GM21447 (cell line): ENCODE data around the gene BIK.
"Not testable (repeated sequence)": the region's sequence is repeated elsewhere in the genome, so short reads cannot be mapped to it uniquely, and the experiment has no call there.

Experiments
- ATAC-seq: cut with Tn5 transposase; IDR thresholded peaks from one replicate; pipeline ENCODE4 v1.9.1; 2021; ENCODE audit not compliant: unreplicated experiment

The BIK gene

DNA sequence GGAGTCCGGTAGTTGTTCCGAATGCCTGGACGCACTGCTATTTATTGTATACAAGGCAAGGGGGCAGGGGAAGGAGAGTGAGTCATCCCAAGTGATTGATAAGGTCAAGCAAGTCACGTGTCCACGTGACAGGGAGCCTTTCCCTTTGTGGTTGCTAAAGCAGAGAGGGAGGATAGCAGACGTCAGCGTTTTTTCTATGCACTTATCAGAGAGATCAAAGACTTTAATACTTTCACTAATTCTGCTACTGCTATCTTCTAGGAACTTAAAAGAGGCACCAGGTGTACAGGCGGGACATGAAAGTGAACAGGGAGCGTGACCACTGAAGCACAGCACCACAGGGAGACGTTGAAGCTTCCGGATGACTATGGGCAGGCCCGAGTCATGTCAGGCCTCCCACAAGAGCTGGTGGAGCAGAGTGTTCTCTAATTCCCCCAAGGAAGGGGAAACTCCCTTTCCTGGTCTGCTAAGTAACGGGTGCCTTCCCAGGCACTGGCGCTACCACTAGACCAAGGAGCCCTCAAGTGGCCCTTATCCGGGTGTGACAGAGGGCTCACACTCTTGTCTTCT, 6.4 kb upstream of the BIK start:
- ATAC-seq = not testable (repeated sequence)

DNA sequence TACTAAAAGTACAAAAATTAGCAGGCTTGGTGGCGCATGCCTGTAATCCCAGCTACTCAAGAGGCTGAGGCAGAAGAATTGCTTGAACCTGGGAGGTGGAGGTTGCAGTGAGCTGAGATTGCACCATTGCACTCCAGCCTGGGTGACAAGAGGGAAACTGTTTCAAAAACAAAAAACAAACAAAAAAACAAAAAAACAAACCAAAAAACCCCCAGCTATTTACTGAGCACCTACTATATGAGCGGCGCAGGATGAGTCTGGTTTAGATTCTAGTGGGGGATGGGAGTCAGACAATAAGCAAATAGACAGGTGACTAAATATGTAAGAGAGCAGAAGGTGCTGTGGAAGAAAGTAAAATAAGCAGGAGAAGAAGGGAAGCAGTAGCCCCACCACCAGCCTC, 5.6 kb upstream of the BIK start:
- ATAC-seq = not testable (repeated sequence)

DNA sequence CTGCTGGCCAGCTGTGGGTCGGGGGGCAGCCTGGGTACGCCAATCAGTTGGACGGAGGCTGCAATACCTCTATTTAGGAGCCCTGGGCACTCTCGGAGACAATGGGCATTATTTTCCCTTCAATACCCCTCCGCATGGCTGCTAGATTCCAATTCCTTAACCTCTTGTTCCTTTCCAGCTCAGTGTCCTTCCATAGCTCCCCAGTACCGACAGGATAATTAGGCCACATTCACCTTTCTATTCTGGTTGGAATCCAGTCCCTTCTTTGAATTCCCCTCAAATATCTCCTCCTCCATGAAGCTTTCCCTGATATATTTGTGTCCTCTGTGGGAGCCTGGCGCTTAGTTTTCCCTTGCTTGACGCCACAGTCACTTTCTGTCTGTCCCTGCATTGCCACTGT, 4.2 kb upstream of the BIK start:
- no peak for ATAC-seq

DNA sequence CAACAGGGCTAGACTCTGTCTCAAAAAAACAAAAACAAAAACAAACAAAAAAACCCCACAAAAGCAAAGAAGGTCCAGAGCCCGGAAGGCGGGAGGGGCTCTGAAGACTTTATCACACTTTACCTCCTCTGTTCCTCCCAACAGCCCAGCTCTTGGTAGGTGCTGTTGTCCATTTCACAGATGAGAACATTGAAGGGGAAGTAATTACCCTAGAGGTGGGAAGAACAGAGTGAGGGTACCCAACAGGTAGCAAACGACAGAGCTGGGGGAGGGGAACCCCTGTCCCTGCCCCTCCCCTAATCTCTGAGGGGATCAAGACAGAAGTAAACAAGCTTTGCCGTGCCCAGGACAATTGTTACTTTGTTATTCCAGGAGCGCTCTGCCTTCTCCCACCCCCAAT, 1.0 kb upstream of the BIK start:
- no peak for ATAC-seq

DNA sequence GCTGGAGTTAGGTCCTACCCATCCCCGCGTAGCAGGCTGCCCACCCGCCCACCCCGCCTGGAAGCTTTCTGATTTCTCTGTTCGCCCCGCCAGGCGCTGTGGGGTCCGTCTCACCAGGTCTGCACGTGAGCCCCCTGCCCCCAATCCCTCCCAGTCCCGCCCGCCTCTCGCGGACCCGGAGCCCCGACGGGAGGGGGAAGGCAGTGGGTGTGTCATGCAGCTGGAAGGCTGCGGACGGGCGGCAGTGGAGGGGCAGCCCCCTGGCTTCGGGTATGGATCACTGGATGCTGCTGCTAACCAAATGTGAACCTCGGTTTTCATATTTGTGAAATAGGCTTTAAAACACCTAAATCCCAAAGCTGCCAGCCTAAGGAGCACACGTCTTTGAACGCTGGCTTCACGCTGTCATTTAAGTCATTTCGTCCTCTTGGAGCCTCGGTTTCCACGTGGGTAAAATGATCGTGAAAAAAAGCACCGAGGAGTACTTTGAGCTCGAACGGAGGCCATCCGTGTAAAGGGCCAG, 568 bp upstream of the BIK start:
- ATAC-seq = no peak

DNA sequence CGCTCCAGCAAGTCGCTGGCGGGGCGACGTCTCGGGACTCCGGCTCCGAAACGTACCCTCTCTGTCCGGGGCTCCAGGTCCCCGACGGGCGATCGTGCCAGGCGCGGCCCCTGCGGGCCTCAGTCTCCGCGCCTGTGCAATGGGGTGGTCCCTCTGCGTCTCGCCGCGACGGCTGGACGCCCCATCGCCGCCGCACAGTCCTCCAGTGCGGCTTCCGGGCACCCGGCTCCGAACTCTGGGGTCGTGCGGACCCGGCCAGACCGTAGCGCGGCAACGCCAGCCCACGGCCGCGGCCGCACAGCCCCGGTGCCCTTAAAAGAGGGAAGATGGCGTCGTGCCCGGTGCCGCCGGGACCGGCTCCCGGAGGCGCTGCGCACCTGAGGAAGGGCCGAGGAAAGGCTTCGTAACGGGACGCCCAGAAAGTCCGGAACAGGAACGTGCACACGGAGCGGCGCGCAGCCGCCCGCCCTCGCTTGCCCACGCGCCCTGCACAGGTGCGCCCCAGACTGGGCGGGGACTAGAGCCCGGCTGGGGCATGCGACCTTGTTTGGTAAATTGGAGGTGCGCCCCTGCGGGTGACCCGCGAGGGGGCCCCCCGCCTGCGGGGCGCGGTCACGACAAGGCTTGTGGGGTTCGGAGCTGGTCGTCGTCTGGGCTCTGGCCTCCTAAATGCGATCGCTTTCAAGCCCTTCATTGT, 525 bp downstream of the BIK start:
- no peak for ATAC-seq

DNA sequence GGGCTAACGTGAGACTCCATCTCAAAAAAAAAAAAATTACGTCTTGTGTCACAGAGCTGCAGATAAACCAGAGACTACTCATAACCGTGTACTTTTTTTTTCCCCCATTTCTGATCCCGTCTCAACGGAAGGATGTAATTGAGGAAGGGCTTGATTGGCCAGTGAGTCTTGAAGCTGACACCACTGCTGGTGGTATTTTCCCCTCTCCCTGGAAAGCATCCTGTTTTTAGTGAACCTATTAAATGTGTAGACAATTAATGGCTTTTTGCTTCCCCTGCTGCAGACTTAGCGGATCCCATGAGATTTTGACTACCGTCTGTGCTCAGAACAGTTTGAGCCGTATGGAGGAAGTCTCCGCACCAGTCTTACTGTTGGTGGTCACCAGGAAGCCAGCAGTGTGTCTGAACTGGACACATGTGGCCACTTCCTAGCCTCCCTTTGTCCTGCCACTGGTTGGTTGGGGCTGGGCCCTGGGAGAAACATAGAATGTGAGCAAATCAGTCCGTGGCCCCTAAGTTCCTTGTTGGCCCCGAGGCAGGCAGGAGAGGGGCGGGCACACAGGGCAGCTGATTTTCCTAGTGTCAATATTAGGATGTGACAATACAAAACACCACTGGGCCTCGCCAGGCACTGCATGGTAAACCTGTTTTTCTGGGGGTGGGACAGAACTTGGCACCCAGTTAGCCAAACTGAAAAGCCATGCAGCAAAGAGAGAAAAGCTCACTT, 3.1 kb downstream of the BIK start:
- ATAC-seq = no peak

DNA sequence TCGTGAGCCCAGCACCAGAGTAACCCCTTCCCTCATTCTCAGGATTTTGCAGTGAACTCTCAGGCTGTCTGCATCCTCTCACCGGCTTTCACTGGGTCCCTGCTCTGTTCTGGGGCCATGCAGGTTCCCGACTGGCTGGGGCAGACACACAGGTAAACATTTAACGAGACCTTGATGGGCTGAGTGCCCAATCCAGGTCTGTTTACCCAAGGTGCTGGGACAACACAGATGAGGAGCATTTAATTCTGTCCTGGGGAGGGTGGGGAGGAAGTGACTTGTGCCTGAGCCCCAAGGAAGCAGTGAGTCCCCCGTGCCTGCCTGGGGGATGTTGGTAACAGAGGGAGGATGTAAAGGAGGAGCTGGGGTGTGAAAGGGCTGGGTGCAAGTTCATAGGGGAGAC, 4.4 kb downstream of the BIK start:
- ATAC-seq = no peak

DNA sequence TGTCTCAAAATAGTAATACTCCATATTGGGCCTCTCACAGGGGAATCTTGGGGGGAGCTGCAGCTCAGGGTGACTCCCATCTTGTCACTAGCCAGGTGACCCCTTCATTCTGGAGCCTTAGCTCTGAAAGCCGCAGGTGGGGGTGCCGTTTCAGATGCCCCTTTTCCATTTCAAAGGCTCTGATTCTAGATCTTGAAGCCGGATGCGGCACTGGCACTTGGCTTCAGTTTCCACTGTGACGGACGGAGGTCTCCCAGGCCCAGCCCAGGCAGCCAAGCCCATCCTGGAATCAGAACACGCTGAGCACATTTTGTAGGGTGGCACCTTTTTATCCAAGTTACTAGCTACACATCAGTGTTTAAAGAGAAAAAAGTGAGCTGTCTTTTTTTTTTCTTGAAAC, 6.4 kb downstream of the BIK start:
- no peak for ATAC-seq

DNA sequence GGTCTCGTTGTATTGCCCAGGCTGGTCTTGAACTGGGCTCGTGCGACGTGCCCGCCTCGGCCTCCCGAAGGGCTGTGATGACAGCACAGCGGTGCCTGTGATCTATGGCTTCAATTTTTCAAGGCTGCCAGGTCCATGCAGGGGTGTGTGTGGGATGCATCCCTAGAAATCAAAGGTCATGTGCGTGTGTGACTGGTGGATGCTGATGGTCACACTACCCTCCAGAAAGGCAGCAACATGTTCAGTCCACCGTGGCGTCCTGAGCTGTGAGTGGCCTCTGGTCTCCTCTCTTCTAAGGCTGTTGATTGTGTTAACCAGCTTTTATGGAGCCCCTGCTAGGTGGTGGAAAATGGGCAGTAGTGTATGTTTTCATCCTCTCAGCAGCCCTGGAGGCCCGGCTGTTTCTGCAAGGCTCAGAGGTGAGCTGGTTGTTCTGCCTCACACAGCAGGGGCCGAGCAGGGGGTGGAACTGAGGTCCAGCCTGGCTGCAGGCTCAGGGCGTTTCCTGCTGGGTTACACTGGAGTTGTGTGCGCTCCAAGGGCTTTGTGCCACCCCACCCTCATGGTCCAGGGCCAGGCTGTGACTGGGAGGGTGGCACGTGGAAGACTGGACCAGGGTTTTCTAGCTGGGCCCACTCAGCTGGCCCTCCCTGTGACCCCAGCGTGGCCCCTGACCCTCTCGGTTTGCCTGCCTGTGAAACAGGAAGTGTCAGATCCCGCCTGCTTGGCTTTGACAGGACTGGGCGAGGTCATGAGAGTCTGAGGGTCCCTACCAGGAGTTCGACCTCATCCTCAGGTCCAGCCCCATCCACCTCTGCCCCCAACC, 7.7 kb downstream of the BIK start:
- no peak for ATAC-seq

DNA sequence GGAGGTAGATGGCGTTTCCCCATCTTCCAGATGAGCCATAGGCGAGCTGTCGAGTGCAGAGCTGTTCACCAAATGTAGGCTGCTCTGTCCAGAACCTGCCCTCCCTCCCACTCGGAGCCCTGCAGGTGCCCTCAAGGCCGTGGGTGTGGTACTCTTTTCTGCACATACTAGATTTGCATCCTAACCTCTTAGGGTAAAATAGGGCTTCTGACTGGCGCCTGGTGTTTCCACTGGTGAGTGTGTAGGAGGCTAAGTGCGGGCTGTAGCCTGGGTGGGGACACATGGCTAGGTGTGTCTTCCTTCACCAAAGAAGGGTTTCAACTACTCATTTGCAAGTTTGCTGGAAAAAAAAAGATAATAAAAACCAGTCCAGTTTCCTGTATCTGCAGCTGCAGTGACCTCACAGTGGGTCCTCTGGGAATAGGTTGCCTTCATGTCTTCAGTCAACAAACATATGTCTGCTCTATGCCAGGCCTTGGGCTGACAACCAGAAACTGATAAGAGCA, 8.5 kb downstream of the BIK start:
- ATAC-seq = no peak

DNA sequence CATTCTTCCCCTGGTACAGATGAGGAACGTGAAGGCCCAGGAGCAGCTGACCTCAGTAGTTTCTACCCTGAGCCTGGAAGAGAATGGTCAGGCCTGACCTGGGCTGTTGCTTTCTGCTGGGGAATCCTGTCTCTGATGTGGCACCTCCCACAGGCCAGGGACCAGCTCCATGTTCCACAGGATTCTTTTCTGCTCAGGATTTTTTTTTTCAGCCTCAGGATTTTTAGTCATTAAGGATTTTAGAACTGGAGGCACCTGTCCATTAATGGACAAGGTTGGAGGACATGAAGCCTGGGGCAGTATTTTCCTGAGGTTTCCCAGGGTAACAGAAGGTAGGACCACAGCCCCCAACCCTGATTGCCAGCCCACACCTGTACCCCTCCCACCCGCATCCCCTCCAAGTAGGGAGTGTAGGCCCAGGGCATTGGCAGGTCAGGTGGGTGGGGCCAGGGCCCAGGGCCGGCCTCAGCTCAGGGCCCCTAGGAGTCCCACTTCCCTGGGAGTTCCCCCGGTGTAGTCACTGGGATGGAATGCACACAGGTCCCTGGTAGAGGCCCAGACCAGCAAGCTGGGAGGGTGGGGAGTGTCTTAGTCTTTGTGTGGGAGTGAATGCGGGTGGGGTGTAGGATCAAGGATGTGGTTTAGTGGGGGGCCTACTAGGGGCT, 16.1 kb downstream of the BIK start:
- ATAC-seq = no peak

DNA sequence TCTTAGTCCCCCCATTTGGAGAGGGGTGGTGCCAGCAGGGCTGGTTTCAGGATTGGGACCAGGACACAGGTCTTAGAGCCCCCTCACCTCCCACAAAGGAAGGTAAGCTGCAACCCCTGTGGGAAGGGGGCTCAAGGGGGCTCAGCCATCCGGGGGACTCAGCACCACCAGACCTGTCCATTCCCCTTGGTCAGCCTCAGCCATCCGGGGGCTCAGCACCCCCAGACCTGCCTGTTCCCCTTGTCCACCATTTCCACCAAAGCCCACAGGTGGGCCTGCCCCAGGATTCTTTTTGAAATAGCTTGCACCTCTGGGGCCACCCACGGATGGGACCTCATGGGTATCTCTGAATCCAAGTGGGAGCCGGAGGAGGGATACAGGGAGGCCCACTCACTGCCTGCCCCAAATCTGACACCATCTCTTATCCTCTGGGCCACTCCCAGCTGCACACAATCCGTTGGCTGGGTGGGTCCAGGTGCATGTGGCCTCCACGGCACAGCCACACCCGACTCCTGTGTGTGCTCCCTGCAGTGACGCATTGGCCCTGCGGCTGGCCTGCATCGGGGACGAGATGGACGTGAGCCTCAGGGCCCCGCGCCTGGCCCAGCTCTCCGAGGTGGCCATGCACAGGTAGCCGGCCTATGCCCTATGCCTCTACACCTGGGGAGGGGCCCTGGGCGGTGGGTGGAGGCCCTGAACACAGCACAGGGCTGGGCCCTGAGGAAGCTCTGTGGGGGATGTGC, 16.8 kb downstream of the BIK start:
- no peak for ATAC-seq

DNA sequence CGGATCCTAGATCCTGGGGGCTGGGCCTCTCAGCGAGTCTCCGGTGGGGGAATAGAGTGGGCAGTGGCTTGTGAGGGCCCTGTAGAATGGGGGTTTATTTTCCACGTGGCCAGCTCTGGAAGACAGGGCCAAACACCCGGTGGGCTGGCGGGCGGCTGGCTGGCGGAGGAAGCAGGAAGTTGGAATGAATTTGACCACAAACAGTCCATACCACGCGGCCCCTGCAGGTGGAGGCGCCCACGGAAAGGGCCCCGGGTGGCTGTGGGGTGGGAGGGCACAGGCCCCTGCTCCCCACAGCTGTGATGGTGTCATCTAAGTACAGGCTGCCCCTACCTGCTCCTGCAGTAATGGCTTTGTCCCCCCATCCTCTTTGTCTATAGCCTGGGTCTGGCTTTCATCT, 17.6 kb downstream of the BIK start:
- ATAC-seq = no peak

DNA sequence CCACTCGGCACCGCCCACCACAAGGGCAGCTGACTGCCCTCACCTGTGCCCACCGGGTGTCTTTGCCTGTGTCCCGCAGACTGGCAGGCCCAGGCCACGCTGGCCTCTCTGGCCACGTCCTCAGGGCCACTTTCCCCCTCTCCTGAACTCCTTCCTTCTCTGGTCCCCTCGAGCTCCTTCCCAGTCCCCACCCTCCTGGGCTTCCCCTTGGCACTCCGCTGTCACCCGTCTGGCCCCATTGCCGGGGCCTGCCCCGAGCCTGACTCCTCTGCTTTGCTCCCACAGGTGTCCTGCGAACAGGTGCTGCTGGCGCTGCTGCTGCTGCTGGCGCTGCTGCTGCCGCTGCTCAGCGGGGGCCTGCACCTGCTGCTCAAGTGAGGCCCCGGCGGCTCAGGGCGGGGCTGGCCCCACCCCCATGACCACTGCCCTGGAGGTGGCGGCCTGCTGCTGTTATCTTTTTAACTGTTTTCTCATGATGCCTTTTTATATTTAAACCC, 18.4 kb downstream of the BIK start:
- no peak for ATAC-seq

DNA sequence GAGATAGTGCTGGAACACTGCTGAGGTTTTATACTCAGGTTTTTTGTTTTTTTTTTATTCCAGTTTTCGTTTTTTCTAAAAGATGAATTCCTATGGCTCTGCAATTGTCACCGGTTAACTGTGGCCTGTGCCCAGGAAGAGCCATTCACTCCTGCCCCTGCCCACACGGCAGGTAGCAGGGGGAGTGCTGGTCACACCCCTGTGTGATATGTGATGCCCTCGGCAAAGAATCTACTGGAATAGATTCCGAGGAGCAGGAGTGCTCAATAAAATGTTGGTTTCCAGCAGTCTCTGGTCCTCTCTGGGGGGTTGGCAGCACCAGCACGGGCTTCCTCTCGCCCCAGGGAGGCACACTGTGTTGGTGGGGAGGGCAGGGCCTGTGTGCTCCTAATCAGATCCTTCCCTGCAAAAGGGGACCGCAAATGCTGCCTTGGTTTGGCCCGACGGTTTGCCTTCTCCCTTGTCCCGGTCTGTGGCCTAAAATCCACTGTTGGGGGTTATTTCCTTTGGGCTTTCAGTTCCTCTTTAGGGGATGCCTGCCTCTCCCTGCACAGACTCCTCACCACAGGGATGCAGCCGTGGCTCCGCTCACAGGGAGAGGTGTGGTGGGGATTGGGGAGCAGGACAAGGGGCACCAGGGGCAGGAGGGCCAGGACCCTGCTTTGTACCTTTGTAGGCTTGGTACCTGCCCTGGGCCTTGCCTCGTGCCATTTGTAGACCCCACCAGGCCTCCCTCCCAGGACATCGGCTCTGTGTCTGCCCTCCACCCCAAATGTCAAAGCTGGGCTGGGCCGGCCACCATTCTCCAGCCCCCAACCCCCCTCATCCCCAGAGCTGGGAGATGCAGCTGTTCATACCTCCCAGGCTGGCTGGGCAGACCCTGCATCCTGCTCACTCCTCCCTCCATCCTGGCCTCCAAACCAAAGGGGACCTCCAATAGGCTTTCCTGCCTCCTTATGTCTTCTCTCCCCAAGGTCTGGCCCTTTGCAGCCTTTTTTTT, 19.2 kb downstream of the BIK start:
- no peak for ATAC-seq

DNA sequence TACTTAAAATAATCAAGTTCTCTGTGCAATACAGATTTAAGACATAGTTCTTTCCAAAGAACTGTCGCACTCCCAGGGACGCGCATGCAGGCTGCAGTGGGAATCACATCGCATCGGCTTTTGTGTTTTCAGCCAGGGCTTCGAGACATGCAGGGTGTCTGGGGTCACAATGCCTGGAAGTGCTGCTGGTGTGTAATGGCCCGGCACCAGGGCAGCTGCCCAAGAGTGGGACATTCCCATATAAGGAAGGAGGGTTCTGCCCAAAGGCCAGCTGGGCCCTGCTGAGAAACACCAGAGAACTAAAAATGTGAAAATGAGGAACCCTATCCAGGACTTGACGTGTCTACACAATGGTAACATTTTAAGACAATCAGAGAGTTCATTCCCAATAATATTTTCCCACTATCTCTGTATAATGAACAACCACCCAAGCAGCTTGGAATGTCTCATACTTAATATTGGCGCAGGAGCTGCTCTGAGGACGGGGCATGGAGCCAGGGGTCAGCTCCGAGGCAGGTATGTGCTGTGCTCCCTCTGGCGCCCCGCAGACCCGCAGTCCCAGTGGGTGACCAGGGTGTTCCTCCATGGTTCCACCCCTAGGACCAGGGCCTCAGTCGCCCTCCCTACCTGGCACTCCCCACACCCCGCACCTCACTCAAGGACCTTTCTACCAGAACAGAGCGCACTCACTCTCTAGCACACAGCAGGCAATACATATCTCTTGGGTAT, 21.4 kb downstream of the BIK start:
- ATAC-seq = no peak

DNA sequence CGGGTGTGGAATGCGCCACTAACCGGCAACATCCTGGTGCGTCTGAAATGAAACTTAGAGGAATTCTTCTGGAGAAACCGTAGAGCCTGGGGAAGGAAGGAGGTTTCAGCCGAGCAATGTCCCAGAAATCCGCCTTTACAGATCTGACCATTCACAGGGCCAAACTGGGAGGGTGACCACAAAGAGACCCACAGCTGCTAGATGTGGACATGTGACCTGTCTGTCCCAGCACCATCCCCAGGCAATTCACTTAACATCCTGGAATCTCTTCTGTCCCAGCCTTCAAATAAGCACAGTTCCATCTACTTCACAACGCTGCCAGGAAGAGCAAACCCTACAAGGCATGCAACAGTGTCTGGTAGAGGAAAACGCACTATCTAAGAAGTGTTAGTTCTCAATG, 22.9 kb downstream of the BIK start:
- ATAC-seq = no peak
